Head of caudate nucleus (tissue), 42 donors: ENCODE results near the gene DHRSX.
"Not testable (repeated sequence)": the region's sequence is repeated elsewhere in the genome, so short reads cannot be mapped to it uniquely, and the experiment has no call there.

Source experiments
- DNase-seq, 42 donors: peaks; one replicate each; pipeline versions ENCODE4 v3.0.0 to v3.0.0-alpha.2; 2020 to 2021; ENCODE audit warnings: mixed read lengths in 7 of 42
- intact Hi-C: fragments of 100-400 bp; cut with DNase I; formaldehyde crosslinking; loops from one replicate; pipeline ENCODE4 v1.15.0; 2022

The DHRSX gene

GRCh38 chrX:2500803-2501558, at the start of gene DHRSX, which contains the start of gene ZBED1:
Gene DHRSX, minus strand, starts transcription at chrX:2500976. Its CDS starts 51 bp downstream, at chrX:2500925.
Gene ZBED1, minus strand, starts transcription at chrX:2500976. Its CDS starts 10,257 bp downstream, at chrX:2490719.
- peak in 16 of 42 donors; percentile 6 to 56 (median 24) for DNase-seq
- intact Hi-C loops: no loop called here

- no peak for DNase-seq
- intact Hi-C loops: no loop called here
Measured at GRCh38 chrX:2549876-2550275, 49.1 kb upstream of the DHRSX start.

- no peak for DNase-seq
- intact Hi-C loops: no loop called here
Measured at GRCh38 chrX:2548711-2549423, 48.1 kb upstream of the DHRSX start.

GRCh38 chrX:2547736-2548135, 47.0 kb upstream of the DHRSX start:
- intact Hi-C loops: no loop called here
- no peak for DNase-seq

GRCh38 chrX:2546496-2546895, 45.7 kb upstream of the DHRSX start:
- DNase-seq: no peak
- intact Hi-C loops: no loop called here

GRCh38 chrX:2545144-2545543, 44.4 kb upstream of the DHRSX start:
- DNase-seq: no peak
- intact Hi-C loops: no loop called here

GRCh38 chrX:2542826-2543521, 42.2 kb upstream of the DHRSX start:
- peak in 4 of 42 donors; percentile 9 to 37 (median 12) for DNase-seq
- intact Hi-C loops: no loop called here

- DNase-seq: no peak
- intact Hi-C loops: no loop called here
Measured at GRCh38 chrX:2541603-2542002, 40.8 kb upstream of the DHRSX start.

GRCh38 chrX:2540426-2540947, 39.7 kb upstream of the DHRSX start:
- no peak for DNase-seq
- intact Hi-C loops: no loop called here

GRCh38 chrX:2539586-2539985, 38.8 kb upstream of the DHRSX start:
- intact Hi-C loops: no loop called here
- DNase-seq: no peak

- peak in 24 of 42 donors; percentile 7 to 64 (median 19) for DNase-seq
- intact Hi-C loops: no loop called here
Measured at GRCh38 chrX:2538031-2538757, 37.4 kb upstream of the DHRSX start.

- peak in 9 of 42 donors; percentile 9 to 50 (median 15) for DNase-seq
- intact Hi-C loops: no loop called here
Measured at GRCh38 chrX:2536974-2537373, 36.2 kb upstream of the DHRSX start.

GRCh38 chrX:2536141-2536540, 35.4 kb upstream of the DHRSX start:
- intact Hi-C loops: no loop called here
- no peak for DNase-seq

- DNase-seq, intact Hi-C loops: not testable (repeated sequence)
Measured at GRCh38 chrX:2534261-2535021, 33.7 kb upstream of the DHRSX start.

GRCh38 chrX:2533424-2533823, 32.6 kb upstream of the DHRSX start:
- intact Hi-C loops: no loop called here
- DNase-seq: no peak

GRCh38 chrX:2526390-2526789, 25.6 kb upstream of the DHRSX start:
- intact Hi-C loops: no loop called here
- no peak for DNase-seq

- intact Hi-C loops: no loop called here
- no peak for DNase-seq
Measured at GRCh38 chrX:2523911-2524310, 23.1 kb upstream of the DHRSX start.

GRCh38 chrX:2521927-2522386, 21.2 kb upstream of the DHRSX start:
- intact Hi-C loops: no loop called here
- no peak for DNase-seq
